SK-N-SH (cell line): ENCODE data around the gene SLC16A12. TPM values are rescaled to one million over a fixed set of nuclear protein-coding genes. Genes with fewer than 3 reads are reported as not detected.

Source experiments
- CTCF ChIA-PET: fragments of 300-600, 350-600 bp; formaldehyde crosslinking; extraction: SDS; loops from one replicate; lab custom pipeline; 2021; lab: Yijun Ruan, JAX
- POLR2A ChIA-PET: fragments of 350-600 bp; sonication (Branson Sonifier 250); formaldehyde crosslinking; extraction: SDS; loops from one replicate; lab custom pipeline; 2020; ENCODE audit warnings: antibody characterized with exemption, inconsistent platforms; lab: Yijun Ruan, JAX
- DNase-seq: peaks from one replicate; pipeline ENCODE4 v3.0.0; 2012
- H2AFZ ChIP-seq: fragments of 200-600 bp; sonication (generic); 2 replicates; pipeline ENCODE4 v1.8.1; 2016; ENCODE audit warnings: antibody characterized with exemption, mild to moderate bottlenecking, low read depth
- H3F3A ChIP-seq: fragments of 200-600 bp; sonication (generic); replicated peaks from 2 replicates; pipeline ENCODE3; 2016; ENCODE audit warnings: antibody characterized with exemption, mild to moderate bottlenecking; ENCODE audit not compliant: insufficient read depth
- H3K27ac ChIP-seq, 2 experiments: fragments of 200-500 bp in 1 of 2; fragments of 200-600 bp in 1 of 2; sonication (Bioruptor generic) in 1 of 2; sonication (generic), shearing (Covaris generic) in 1 of 2; 2 replicates each; pipeline versions ENCODE4 v1.5.1 to v1.6.1; 2014 to 2016; ENCODE audit warnings: low read depth in 2 of 2, inconsistent platforms in 1 of 2, low read length in 1 of 2, mild to moderate bottlenecking in 1 of 2, mixed read lengths in 1 of 2
- H3K27me3 ChIP-seq: fragments of 200-600 bp; sonication (generic), shearing (Covaris generic); 2 replicates; pipeline ENCODE4 v1.6.1; 2016; ENCODE audit warnings: mixed run types; ENCODE audit not compliant: insufficient read depth
- H3K36me3 ChIP-seq, 2 experiments: fragments of 200-500 bp in 1 of 2; fragments of 200-600 bp in 1 of 2; sonication (Bioruptor generic) in 1 of 2; sonication (generic) in 1 of 2; replicated peaks in 1 of 2; 2 replicates each; pipeline versions ENCODE3 to v1.5.1; 2014 to 2016; ENCODE audit warnings: low read length in 1 of 2, mild to moderate bottlenecking in 1 of 2; ENCODE audit not compliant: insufficient read depth in 2 of 2, control insufficient read depth in 1 of 2
- H3K4me1 ChIP-seq, 2 experiments: fragments of 200-500 bp in 1 of 2; fragments of 200-600 bp in 1 of 2; sonication (Bioruptor generic) in 1 of 2; sonication (generic), shearing (Covaris generic) in 1 of 2; 2 replicates each; pipeline versions ENCODE4 v1.5.1 to v1.6.1; 2014 to 2016; ENCODE audit warnings: low read depth in 1 of 2, low read length in 1 of 2, mixed run types in 1 of 2; ENCODE audit not compliant: insufficient read depth in 2 of 2, control insufficient read depth in 1 of 2
- H3K4me2 ChIP-seq: fragments of 200-600 bp; sonication (generic), shearing (Covaris generic); 2 replicates; pipeline ENCODE4 v1.6.1; 2017; ENCODE audit warnings: mixed run types
- H3K4me3 ChIP-seq, 2 experiments: fragments of 200-500 bp in 1 of 2; fragments of 200-600 bp in 1 of 2; sonication (Bioruptor generic) in 1 of 2; sonication (generic), shearing (Covaris generic) in 1 of 2; 2 replicates each; pipeline versions ENCODE4 v1.5.1 to v1.8.1; 2014 to 2016; ENCODE audit warnings: low read depth in 2 of 2, inconsistent platforms in 1 of 2, low read length in 1 of 2, mild to moderate bottlenecking in 1 of 2, mixed read lengths in 1 of 2, moderate library complexity in 1 of 2
- H3K79me2 ChIP-seq: fragments of 200-600 bp; sonication (generic); 2 replicates; pipeline ENCODE4 v1.8.1; 2017; ENCODE audit warnings: mild to moderate bottlenecking; ENCODE audit not compliant: insufficient read depth
- H3K9ac ChIP-seq: fragments of 200-600 bp; sonication (generic); 2 replicates; pipeline ENCODE4 v1.6.1; 2017; ENCODE audit warnings: mixed run types
- H3K9me2 ChIP-seq: fragments of 200-600 bp; sonication (generic); 2 replicates; pipeline ENCODE4 v1.6.1; 2017; ENCODE audit warnings: mixed run types
- H3K9me3 ChIP-seq: fragments of 200-600 bp; sonication (generic); 2 replicates; pipeline ENCODE4 v1.6.1; 2017; ENCODE audit warnings: mixed run types, mild to moderate bottlenecking, moderate library complexity
- H4K20me1 ChIP-seq: fragments of 200-600 bp; sonication (generic); 2 replicates; pipeline ENCODE4 v1.6.1; 2017; ENCODE audit warnings: mild to moderate bottlenecking, mixed run types; ENCODE audit not compliant: insufficient read depth
- CHD2 ChIP-seq: fragments of 150-350 bp; IDR thresholded peaks from 2 replicates; pipeline ENCODE4 v1.6.1; 2018; ENCODE audit warnings: low read length; ENCODE audit not compliant: partially characterized antibody
- EP300 ChIP-seq, 2 experiments: IDR thresholded peaks; 2 replicates each; pipeline versions ENCODE4 v1.4.0 to v1.6.1; 2012; ENCODE audit warnings: borderline replicate concordance in 1 of 2, low read depth in 1 of 2, low read length in 1 of 2
- FOSL2 ChIP-seq: IDR thresholded peaks from 2 replicates; pipeline ENCODE4 v1.4.0; 2012; ENCODE audit warnings: low read depth, mild to moderate bottlenecking, moderate library complexity, borderline replicate concordance
- FOXJ3 ChIP-seq: sonication (generic); formaldehyde crosslinking; IDR thresholded peaks from 2 replicates; pipeline ENCODE4 v1.5.1; 2020; ENCODE audit warnings: mild to moderate bottlenecking, missing genetic modification reagents
- FOXM1 ChIP-seq: IDR thresholded peaks from 2 replicates; pipeline ENCODE4 v1.4.0; 2012; ENCODE audit warnings: low read depth, mild to moderate bottlenecking
- GABPA ChIP-seq: IDR thresholded peaks from 2 replicates; pipeline ENCODE4 v1.4.0; 2012; ENCODE audit warnings: low read depth, mild to moderate bottlenecking
- JUND ChIP-seq: IDR thresholded peaks from 2 replicates; pipeline ENCODE4 v1.4.0; 2012
- MXI1 ChIP-seq: IDR thresholded peaks from 2 replicates; pipeline ENCODE4 v1.6.1; 2012; ENCODE audit warnings: mild to moderate bottlenecking, low read depth, low read length, improper control_type of control experiment
- POLR2AphosphoS5 ChIP-seq: IDR thresholded peaks from 2 replicates; pipeline ENCODE4 v1.6.1; 2012; ENCODE audit warnings: low read depth, low read length
- RAD21 ChIP-seq: IDR thresholded peaks from 2 replicates; pipeline ENCODE4 v1.6.1; 2012; ENCODE audit warnings: mild to moderate bottlenecking, low read length
- RCOR1 ChIP-seq: fragments of 150-350 bp; IDR thresholded peaks from 2 replicates; pipeline ENCODE4 v1.6.1; 2017; ENCODE audit warnings: antibody characterized with exemption, low read length
- SIN3A ChIP-seq: IDR thresholded peaks from 2 replicates; pipeline ENCODE4 v1.6.1; 2012; ENCODE audit warnings: low read depth, mild to moderate bottlenecking, low read length, moderate library complexity, borderline replicate concordance
- TCF12 ChIP-seq: IDR thresholded peaks from 2 replicates; pipeline ENCODE4 v1.4.0; 2012
- WGBS: methylation state at CpG from one replicate; pipeline ENCODE4 v1.1.6; 2017; ENCODE audit warnings: low lambda C conversion rate; 5-methylcytosine and 5-hydroxymethylcytosine counted together
- polyA plus RNA-seq, 3 experiments: library from polyadenylated mRNA; depleted of rRNA; stranded (reverse); fragments of >200 nt; gene quantifications; 2 replicates each; pipeline ENCODE4 v1.2.3, GENCODE V29; 2012
- TF ChIP-seq, protein P1 (sequence below): fragments of 150-350 bp; IDR thresholded peaks from 2 replicates; pipeline ENCODE4 v1.6.1; 2016; ENCODE audit warnings: mild to moderate bottlenecking, low read depth, low read length
- TF ChIP-seq, protein P2 (sequence below): IDR thresholded peaks from 2 replicates; pipeline ENCODE4 v1.4.0; 2012; ENCODE audit warnings: low read depth, borderline replicate concordance
- TF ChIP-seq, protein P3 (sequence below): IDR thresholded peaks from 2 replicates; pipeline ENCODE4 v1.4.0; 2012; ENCODE audit warnings: low read depth
- TF ChIP-seq, protein P4 (sequence below): fragments of 150-350 bp; IDR thresholded peaks from 2 replicates; pipeline ENCODE4 v1.6.1; 2017; ENCODE audit warnings: antibody characterized with exemption, low read length, low read depth, borderline replicate concordance
- TF ChIP-seq, protein P5 (sequence below): IDR thresholded peaks from 2 replicates; pipeline ENCODE4; 2012

The SLC16A12 gene
- polyA plus RNA-seq, 1 of the 3 experiments (the other 2 are of a cell fraction) = 0.13 TPM

DNA sequence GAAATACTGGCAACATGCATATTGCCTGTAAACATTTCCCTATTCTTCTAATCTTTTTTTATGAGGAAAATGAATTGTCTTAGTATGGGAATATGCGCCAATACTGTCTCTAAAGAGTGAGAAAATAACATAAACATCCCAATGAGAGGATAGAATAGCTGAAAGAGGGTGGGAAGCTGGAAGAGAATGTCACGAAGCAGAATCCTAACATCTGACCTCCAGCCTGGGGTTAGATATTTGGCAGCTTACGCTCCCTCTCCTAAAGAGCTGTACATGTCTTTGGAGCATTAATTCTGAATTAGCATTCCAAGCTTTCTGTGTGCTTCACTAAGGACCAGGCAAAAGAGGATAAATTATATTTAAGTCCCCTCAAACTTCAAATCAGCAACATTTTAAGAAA lies 31.6 kb upstream of the SLC16A12 start:
- H3K9me2 ChIP-seq = no peaks in the 10 kb centered on the region
- no peak overlapping the region for H3K4me2 ChIP-seq
- no peaks in the 10 kb centered on the region for H3K36me3 ChIP-seq
- H3K9ac ChIP-seq = no peak overlapping the region
- H4K20me1 ChIP-seq = no peaks in the 10 kb centered on the region
- no peaks in the 10 kb centered on the region for H3K27me3 ChIP-seq
- TF ChIP-seq SIN3A (no peak), FOXM1 (no peak), FOSL2 (no peak), EP300 (IDR thresholded peaks at IDR 0.05; ENCODE audit: borderline replicate concordance in 1 of 2, low read depth in 1 of 2, low read length in 1 of 2) (no peak), CHD2 (no peak), JUND (no peak), TCF12 (no peak), FOXJ3 (CRISPR knock-in tag) (no peak), RCOR1 (no peak), GABPA (no peak), POLR2AphosphoS5 (no peak), MXI1 (no peak), RAD21 (no peak)
- TF ChIP-seq, protein P1, sequence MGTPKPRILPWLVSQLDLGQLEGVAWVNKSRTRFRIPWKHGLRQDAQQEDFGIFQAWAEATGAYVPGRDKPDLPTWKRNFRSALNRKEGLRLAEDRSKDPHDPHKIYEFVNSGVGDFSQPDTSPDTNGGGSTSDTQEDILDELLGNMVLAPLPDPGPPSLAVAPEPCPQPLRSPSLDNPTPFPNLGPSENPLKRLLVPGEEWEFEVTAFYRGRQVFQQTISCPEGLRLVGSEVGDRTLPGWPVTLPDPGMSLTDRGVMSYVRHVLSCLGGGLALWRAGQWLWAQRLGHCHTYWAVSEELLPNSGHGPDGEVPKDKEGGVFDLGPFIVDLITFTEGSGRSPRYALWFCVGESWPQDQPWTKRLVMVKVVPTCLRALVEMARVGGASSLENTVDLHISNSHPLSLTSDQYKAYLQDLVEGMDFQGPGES = no peak
- TF ChIP-seq, protein P2, sequence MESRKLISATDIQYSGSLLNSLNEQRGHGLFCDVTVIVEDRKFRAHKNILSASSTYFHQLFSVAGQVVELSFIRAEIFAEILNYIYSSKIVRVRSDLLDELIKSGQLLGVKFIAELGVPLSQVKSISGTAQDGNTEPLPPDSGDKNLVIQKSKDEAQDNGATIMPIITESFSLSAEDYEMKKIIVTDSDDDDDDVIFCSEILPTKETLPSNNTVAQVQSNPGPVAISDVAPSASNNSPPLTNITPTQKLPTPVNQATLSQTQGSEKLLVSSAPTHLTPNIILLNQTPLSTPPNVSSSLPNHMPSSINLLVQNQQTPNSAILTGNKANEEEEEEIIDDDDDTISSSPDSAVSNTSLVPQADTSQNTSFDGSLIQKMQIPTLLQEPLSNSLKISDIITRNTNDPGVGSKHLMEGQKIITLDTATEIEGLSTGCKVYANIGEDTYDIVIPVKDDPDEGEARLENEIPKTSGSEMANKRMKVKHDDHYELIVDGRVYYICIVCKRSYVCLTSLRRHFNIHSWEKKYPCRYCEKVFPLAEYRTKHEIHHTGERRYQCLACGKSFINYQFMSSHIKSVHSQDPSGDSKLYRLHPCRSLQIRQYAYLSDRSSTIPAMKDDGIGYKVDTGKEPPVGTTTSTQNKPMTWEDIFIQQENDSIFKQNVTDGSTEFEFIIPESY = no peak
- TF ChIP-seq, protein P3, sequence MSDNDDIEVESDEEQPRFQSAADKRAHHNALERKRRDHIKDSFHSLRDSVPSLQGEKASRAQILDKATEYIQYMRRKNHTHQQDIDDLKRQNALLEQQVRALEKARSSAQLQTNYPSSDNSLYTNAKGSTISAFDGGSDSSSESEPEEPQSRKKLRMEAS = no peak
- TF ChIP-seq, protein P4, sequence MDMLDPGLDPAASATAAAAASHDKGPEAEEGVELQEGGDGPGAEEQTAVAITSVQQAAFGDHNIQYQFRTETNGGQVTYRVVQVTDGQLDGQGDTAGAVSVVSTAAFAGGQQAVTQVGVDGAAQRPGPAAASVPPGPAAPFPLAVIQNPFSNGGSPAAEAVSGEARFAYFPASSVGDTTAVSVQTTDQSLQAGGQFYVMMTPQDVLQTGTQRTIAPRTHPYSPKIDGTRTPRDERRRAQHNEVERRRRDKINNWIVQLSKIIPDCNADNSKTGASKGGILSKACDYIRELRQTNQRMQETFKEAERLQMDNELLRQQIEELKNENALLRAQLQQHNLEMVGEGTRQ = no peak
- TF ChIP-seq, protein P5, sequence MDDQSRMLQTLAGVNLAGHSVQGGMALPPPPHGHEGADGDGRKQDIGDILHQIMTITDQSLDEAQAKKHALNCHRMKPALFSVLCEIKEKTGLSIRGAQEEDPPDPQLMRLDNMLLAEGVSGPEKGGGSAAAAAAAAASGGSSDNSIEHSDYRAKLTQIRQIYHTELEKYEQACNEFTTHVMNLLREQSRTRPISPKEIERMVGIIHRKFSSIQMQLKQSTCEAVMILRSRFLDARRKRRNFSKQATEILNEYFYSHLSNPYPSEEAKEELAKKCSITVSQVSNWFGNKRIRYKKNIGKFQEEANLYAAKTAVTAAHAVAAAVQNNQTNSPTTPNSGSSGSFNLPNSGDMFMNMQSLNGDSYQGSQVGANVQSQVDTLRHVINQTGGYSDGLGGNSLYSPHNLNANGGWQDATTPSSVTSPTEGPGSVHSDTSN = no peak
- H3K4me1 ChIP-seq = no peaks in the 10 kb centered on the region; a peak in 2 of 4 replicates
- H3K9me3 ChIP-seq = no peaks in the 10 kb centered on the region
- H3K79me2 ChIP-seq = no peaks in the 10 kb centered on the region
- H3K4me3 ChIP-seq = no peak overlapping the region
- no peak overlapping the region for H2AFZ ChIP-seq
- no peak for DNase-seq
- no peaks in the 10 kb centered on the region for H3F3A ChIP-seq
- 62% methylated on average over 3 of the region's 3 CpGs for WGBS
- ChIA-PET CTCF (interaction anchor here (0.9 to 1.8 kb wide), 2 partner anchors 142 to 538 kb away, joined by 3 to 7 read pairs; no protein-coding TSS in a partner anchor), POLR2A (no interaction called here)
- no peak overlapping the region for H3K27ac ChIP-seq
